ENCODE measurements around the gene HM13.

Gene HM13

DNA sequence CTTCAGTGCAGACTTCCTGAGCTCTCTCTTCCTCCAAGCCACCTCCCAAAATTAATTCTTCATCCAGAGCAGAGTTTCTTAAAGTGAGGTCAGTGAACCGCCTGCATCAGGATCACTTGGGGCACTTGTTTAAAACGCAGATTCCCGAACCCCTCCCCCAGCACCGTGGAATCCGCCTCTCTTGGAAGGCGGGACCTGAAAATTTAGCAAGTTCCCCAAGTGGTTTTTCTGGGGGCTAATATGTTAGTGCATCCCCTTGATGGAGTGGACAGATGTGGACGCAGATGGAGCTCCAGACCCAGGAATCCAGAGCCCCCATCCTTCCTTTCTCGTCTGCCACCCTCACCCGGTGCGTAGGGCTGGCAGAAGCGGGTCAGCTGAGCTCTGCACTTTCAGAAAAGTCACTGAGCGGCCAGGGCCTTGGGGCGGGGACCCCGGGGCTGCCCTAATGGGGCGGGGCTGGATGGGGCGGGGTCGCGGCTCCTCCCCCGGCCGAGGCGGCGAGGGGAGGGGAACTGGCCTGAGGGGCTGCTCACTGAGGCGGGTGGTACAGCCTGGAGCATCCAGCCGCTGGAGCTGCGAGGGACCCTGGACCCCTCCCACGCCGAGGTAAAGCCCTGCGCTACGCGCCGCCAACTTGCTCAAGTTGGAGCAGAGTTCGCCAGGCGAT lies 39.3 kb upstream of the HM13 start, which contains the start of the genes DEFB124 and REM1:
Gene DEFB124 (minus strand): TSS at position 370 of the 670 bp plus-strand sequence. CDS start 2,114 bp downstream, outside the sequence.
Gene REM1 (plus strand): TSS at position 531 of the 670 bp plus-strand sequence. CDS start 1,158 bp downstream, outside the sequence.
- TF ChIP-seq, protein P1, sequence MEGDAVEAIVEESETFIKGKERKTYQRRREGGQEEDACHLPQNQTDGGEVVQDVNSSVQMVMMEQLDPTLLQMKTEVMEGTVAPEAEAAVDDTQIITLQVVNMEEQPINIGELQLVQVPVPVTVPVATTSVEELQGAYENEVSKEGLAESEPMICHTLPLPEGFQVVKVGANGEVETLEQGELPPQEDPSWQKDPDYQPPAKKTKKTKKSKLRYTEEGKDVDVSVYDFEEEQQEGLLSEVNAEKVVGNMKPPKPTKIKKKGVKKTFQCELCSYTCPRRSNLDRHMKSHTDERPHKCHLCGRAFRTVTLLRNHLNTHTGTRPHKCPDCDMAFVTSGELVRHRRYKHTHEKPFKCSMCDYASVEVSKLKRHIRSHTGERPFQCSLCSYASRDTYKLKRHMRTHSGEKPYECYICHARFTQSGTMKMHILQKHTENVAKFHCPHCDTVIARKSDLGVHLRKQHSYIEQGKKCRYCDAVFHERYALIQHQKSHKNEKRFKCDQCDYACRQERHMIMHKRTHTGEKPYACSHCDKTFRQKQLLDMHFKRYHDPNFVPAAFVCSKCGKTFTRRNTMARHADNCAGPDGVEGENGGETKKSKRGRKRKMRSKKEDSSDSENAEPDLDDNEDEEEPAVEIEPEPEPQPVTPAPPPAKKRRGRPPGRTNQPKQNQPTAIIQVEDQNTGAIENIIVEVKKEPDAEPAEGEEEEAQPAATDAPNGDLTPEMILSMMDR (IDR thresholded peaks at IDR 0.05; ENCODE audit: control insufficient read depth, extremely low read depth, insufficient read depth) = no peak
- no peak within 1 kb of the TSS for H3K4me3 ChIP-seq (ENCODE audit: low read depth, low read length)
- DNase-seq (ENCODE audit: low read depth) = no peak

DNA sequence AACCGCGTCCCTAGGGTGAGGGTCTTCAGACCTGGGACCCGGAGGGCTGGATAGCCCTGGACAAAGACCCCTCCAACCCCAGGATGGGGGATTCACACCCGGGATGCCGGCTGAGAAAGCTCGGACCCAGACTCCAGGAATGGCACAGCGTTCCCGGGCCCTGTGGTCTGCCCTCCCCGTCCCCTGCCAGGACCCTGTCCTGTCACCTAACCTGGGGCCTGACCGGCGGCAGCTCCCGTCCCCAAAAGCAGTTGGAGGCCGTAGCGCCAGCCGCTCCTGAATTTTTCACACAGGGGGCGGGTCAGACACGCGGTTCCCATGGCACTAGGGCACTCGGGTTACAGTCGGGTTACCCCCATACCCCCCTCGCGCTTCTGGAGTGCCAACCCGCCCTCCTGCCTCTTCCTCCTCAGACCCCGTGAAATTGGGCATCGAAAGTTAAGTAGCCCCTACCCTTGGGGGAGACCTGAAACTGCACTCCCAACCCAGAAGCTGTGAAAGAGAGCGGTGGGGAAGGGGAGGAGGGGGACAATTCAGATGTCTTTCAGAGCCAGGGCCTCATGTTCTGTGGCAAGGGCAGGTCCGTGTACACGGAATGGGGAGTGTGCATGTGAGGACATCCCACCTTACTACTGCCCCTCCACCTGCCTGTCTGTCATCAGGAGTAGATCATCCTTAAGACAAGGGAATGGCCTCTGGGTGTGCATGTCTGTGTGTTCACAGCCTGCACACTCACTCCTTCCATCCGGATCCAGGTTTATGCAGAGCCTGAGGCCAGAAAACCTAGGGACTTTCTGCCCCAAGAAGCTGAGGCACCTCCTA lies 38.6 kb upstream of the HM13 start:
- no peak for DNase-seq (ENCODE audit: low read depth)
- H3K4me3 ChIP-seq (ENCODE audit: low read depth, low read length) = no peak overlapping the region
- TF ChIP-seq, protein P1 (IDR thresholded peaks at IDR 0.05; ENCODE audit: control insufficient read depth, extremely low read depth, insufficient read depth) = no peak

DNA sequence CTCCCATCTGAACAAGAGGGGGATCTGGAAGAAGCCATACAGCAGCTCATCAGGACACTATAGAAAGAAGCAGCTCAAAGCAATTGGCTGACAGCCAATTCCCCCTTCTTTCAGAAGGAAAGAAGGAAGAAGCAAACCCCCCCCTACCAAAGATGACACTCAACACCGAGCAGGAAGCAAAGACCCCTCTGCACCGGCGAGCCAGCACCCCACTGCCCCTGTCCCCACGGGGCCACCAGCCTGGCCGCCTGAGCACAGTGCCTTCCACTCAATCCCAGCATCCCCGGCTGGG lies 38.0 kb upstream of the HM13 start:
- TF ChIP-seq, protein P1 (IDR thresholded peaks at IDR 0.05; ENCODE audit: control insufficient read depth, extremely low read depth, insufficient read depth) = no peak
- DNase-seq (ENCODE audit: low read depth) = no peak
- no peak overlapping the region for H3K4me3 ChIP-seq (ENCODE audit: low read depth, low read length)

DNA sequence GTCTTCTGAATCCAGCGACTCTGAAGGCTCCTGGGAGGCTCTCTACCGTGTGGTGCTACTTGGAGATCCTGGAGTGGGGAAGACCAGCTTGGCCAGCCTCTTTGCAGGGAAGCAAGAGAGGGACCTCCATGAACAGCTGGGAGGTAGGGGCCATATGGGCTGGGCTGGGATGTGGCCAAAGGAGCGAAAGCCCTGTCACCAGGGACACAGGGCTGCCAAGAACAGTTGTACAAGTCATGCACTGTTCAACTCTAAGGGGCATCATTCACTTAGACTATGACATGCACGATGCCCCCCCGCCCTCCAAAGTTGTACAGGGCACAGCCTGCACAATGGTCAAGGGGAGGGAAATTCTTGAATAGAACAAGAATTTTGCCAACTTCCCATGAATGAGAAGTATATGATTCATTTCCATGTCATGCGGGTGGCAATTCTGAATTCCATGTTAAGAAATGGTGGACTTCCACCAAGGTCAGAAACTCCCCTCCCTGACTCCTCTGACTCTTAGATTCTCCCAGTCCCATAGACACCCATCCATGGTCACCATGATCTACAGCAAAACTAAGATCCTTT lies 37.5 kb upstream of the HM13 start:
- no peak for DNase-seq (ENCODE audit: low read depth)
- H3K4me3 ChIP-seq (ENCODE audit: low read depth, low read length) = no peak overlapping the region
- TF ChIP-seq, protein P1 (IDR thresholded peaks at IDR 0.05; ENCODE audit: control insufficient read depth, extremely low read depth, insufficient read depth) = no peak

DNA sequence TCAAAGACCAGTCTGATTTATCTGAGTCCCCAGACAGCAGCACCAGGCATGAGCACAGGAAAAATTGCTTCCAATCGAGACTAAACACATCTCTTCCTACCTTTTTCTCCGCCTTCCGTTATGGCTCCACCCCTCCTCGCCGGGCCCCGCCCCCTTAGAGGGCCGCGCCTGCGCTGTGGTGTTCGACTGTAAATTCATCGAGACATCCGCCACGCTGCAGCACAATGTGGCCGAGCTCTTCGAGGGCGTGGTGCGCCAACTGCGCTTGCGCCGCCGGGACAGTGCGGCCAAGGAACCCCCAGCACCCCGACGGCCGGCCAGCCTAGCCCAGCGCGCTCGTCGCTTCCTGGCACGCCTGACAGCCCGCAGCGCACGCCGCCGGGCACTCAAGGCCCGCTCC lies 30.2 kb upstream of the HM13 start:
- TF ChIP-seq, protein P1 (IDR thresholded peaks at IDR 0.05; ENCODE audit: control insufficient read depth, extremely low read depth, insufficient read depth) = no peak
- H3K4me3 ChIP-seq (ENCODE audit: low read depth, low read length) = no peak overlapping the region
- no peak for DNase-seq (ENCODE audit: low read depth)

DNA sequence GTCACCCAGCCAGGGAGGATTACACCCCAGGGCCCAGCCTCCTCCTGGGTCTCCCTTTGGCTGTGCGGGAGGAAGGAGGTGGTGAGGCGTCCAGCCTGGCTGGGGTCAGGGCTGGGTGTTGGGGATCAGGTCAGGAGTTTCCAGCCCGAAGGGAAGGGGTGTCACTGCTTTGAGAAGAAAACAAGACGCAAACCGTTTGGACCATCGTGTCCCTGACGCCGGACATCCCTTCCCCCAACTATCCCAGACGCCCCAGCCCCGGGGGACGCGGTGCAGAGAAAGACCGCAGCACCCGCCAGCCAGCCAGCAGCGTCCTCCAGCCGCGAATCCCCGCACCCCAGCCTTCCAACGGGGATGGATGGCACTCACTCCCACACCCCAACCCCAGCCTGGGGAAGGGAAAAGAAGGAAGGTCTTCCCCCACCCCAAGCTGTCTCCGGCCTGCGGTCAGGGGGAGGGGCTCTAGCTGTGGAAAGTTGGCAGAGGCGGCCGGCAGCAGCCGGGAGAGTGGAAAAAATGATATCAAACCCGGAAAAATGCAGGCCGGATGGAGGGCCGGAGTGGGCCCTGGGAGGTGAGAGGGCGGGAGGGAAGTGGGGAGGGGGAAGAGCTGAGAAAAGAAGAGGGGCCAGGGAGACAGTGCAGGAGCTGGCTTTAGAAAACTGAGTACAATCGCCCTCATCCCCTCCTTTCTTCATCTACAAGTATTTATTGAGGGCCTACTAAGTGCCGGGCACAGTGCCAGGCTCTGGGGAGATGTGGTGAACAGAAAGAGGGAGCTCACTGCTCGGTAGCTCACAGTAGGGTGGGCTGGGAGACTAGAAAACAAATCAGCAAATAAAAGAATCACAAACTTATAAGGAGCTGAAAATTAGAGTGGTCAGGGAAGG lies 28.5 kb upstream of the HM13 start:
- TF ChIP-seq, protein P1 (IDR thresholded peaks at IDR 0.05; ENCODE audit: control insufficient read depth, extremely low read depth, insufficient read depth) = no peak
- no peak for DNase-seq (ENCODE audit: low read depth)
- no peak overlapping the region for H3K4me3 ChIP-seq (ENCODE audit: low read depth, low read length)
